ENCODE measurements around the gene DSG2. TPM values are rescaled to one million over a fixed set of nuclear protein-coding genes. Genes with fewer than 3 reads are reported as not detected.
A peak's percentile ranks its signal among the peaks of the same experiment; 100 is the strongest.
"Not testable (repeated sequence)": the region's sequence is repeated elsewhere in the genome, so short reads cannot be mapped to it uniquely, and the experiment has no call there.

The DSG2 gene
- total RNA-seq, 4 donors from 2014 or later, result 13.9 to 35.4 (median 24.1) TPM

GRCh38 chr18:31500051-31500688, 2.2 kb downstream of the DSG2 start:
- H3K4me3 ChIP-seq, result no peak overlapping the region
- H3K27me3 ChIP-seq, result peaks cover 11% of the 10 kb centered on the region
- H3K9me3 ChIP-seq, result no peaks in the 10 kb centered on the region
- H3K27ac ChIP-seq, result no peak overlapping the region
- no peak for TF ChIP-seq POLR2AphosphoS5 (IDR thresholded peaks at IDR 0.05)
- no peak for TF ChIP-seq POLR2A (IDR thresholded peaks at IDR 0.05)
- TF ChIP-seq EP300 (IDR thresholded peaks at IDR 0.05), result no peak
- no peak for TF ChIP-seq CTCF (IDR thresholded peaks at IDR 0.05)
- 51% methylated on average over 6 of the region's 6 CpGs for WGBS
- H3K4me1 ChIP-seq, result peaks cover 36% of the 10 kb centered on the region
- H3K36me3 ChIP-seq, result no peaks in the 10 kb centered on the region
- no peak for DNase-seq (ENCODE audit: low spot score in 2 of 2)

- no peak for DNase-seq (ENCODE audit: low spot score in 2 of 2)
- TF ChIP-seq POLR2A (IDR thresholded peaks at IDR 0.05) (no peak), POLR2AphosphoS5 (IDR thresholded peaks at IDR 0.05) (no peak), CTCF (IDR thresholded peaks at IDR 0.05) (no peak), EP300 (IDR thresholded peaks at IDR 0.05) (no peak)
- Histone ChIP-seq H3K4me3 (no peak overlapping the region), H3K4me1 (peaks cover 28% of the 10 kb centered on the region), H3K27ac (no peak overlapping the region), H3K36me3 (no peaks in the 10 kb centered on the region), H3K9me3 (no peaks in the 10 kb centered on the region), H3K27me3 (peaks cover 4% of the 10 kb centered on the region)
- WGBS, result 95% methylated on average over 4 of the region's 4 CpGs
These were observed 5.0 kb downstream of the DSG2 start for GRCh38 chr18:31503011-31503410.

- peaks cover 21% of the 10 kb centered on the region for H3K4me1 ChIP-seq
- 67% methylated on average over 10 of the region's 10 CpGs for WGBS
These were observed 6.6 kb downstream of the DSG2 start for GRCh38 chr18:31504455-31505147.

GRCh38 chr18:31505156-31505555, 7.2 kb downstream of the DSG2 start:
- Histone ChIP-seq H3K27ac (no peak overlapping the region), H3K36me3 (no peaks in the 10 kb centered on the region), H3K27me3 (no peaks in the 10 kb centered on the region), H3K4me3 (no peak overlapping the region), H3K4me1 (peaks cover 21% of the 10 kb centered on the region), H3K9me3 (no peaks in the 10 kb centered on the region)
- no peak for TF ChIP-seq POLR2A (IDR thresholded peaks at IDR 0.05)
- TF ChIP-seq EP300 (IDR thresholded peaks at IDR 0.05), result no peak
- no peak for TF ChIP-seq POLR2AphosphoS5 (IDR thresholded peaks at IDR 0.05)
- no peak for TF ChIP-seq CTCF (IDR thresholded peaks at IDR 0.05)
- DNase-seq (ENCODE audit: low spot score in 2 of 2), result no peak
- 51% methylated on average over 6 of the region's 6 CpGs for WGBS

More at GRCh38 chr18:31504455-31505147, 6.6 kb downstream of the DSG2 start:
- Histone ChIP-seq H3K4me3 (no peak overlapping the region), H3K36me3 (no peaks in the 10 kb centered on the region), H3K9me3 (no peaks in the 10 kb centered on the region), H3K27me3 (no peaks in the 10 kb centered on the region), H3K27ac (no peak overlapping the region)
- TF ChIP-seq POLR2A (IDR thresholded peaks at IDR 0.05) (no peak), POLR2AphosphoS5 (IDR thresholded peaks at IDR 0.05) (no peak), EP300 (IDR thresholded peaks at IDR 0.05) (no peak), CTCF (IDR thresholded peaks at IDR 0.05) (no peak)
- no peak for DNase-seq (ENCODE audit: low spot score in 2 of 2)

GRCh38 chr18:31506024-31506742, 8.2 kb downstream of the DSG2 start:
- no peak for TF ChIP-seq EP300 (IDR thresholded peaks at IDR 0.05)
- peak in 1 of 2 donors; percentile 12 for TF ChIP-seq CTCF (IDR thresholded peaks at IDR 0.05)
- TF ChIP-seq POLR2A (IDR thresholded peaks at IDR 0.05), result no peak
- H3K4me3 ChIP-seq, result no peak overlapping the region
- no peaks in the 10 kb centered on the region for H3K36me3 ChIP-seq
- H3K27ac ChIP-seq, result no peak overlapping the region
- H3K27me3 ChIP-seq, result no peaks in the 10 kb centered on the region
- DNase-seq (ENCODE audit: low spot score in 2 of 2), result no peak
- 44% methylated on average over 5 of the region's 5 CpGs for WGBS
- no peaks in the 10 kb centered on the region for H3K9me3 ChIP-seq
- peaks cover 22% of the 10 kb centered on the region for H3K4me1 ChIP-seq

- not testable (repeated sequence) for H3K9me3 ChIP-seq; H3K36me3 ChIP-seq; H3K27me3 ChIP-seq; H3K4me3 ChIP-seq; H3K27ac ChIP-seq; DNase-seq (ENCODE audit: low spot score in 2 of 2)
- 88% methylated on average over 2 of the region's 2 CpGs for WGBS
- H3K4me1 ChIP-seq, result peaks cover 31% of the 10 kb centered on the region
These were observed 9.1 kb downstream of the DSG2 start for GRCh38 chr18:31507124-31507523.

Data from suprapubic skin (tissue), 4 donors.